ENCODE data around the gene KIT. TPM values are rescaled to one million over a fixed set of nuclear protein-coding genes. Genes with fewer than 3 reads are reported as not detected.

The KIT gene
- total and polyA plus RNA-seq, 2 of the 4 experiments (the other 2 are of a cell fraction): 3.3 to 5.9 TPM

- no TSS peak for BruUV-seq (replicated peaks)
- WGBS, 2 experiments (ENCODE audit: extremely low coverage in 2 of 2, insufficient read length in 1 of 2): no CpG with 5 or more reads among the region's 2 CpGs
These were observed 88.5 kb downstream of the KIT start for GRCh38 chr4:54746218-54746617.

More at GRCh38 chr4:54746218-54746617, 88.5 kb downstream of the KIT start:
- Histone ChIP-seq H3K4me2 (ENCODE audit: low read depth, low read length) (no peak overlapping the region), H3K9ac (ENCODE audit: low read depth, low read length) (no peak overlapping the region), H3K14ac (replicated peaks; ENCODE audit: low read depth, low read length) (no peak overlapping the region), H3K9me1 (ENCODE audit: insufficient read depth, low read length) (no peaks in the 10 kb centered on the region), H4K91ac (ENCODE audit: insufficient read depth, low read depth, low read length) (no peak overlapping the region), H3K4me1 (ENCODE audit: control insufficient read depth, insufficient read depth, low read length) (no peaks in the 10 kb centered on the region), H2AK9ac (replicated peaks; ENCODE audit: low read depth, low read length, poor library complexity) (no peak overlapping the region), H3K4me3 (ENCODE audit: insufficient read depth, low read depth, low read length) (no peak overlapping the region), H2BK120ac (ENCODE audit: low read depth, low read length) (no peak overlapping the region), H3K27me3 (ENCODE audit: control insufficient read depth, insufficient read depth, low read length) (no peaks in the 10 kb centered on the region; the same call in 1 of the 2 replicates), H2BK15ac (ENCODE audit: low read depth, low read length) (no peak overlapping the region), H3K27ac (ENCODE audit: insufficient read depth, low read length) (no peak overlapping the region), H4K20me1 (ENCODE audit: insufficient read depth, low read length) (no peaks in the 10 kb centered on the region), H3K56ac (ENCODE audit: extremely low read depth, insufficient read depth, low read length) (no peak overlapping the region), H3K4ac (ENCODE audit: low read depth, low read length) (no peak overlapping the region), H2BK5ac (ENCODE audit: low read depth, low read length, poor library complexity, severe bottlenecking) (no peak overlapping the region), H2AK5ac (ENCODE audit: low read depth, low read length) (no peak overlapping the region), H2AFZ (replicated peaks; ENCODE audit: low read length, poor library complexity) (no peak overlapping the region), H2BK20ac (ENCODE audit: low read depth, low read length) (no peak overlapping the region), H4K5ac (ENCODE audit: low read depth, low read length) (no peak overlapping the region), H3K23ac (ENCODE audit: low read depth, low read length) (no peak overlapping the region), H3K9me3 (ENCODE audit: control insufficient read depth, insufficient read depth, low read length) (peaks cover 3% of the 10 kb centered on the region; the same call in 1 of the 2 replicates), H3K36me3 (ENCODE audit: control insufficient read depth, insufficient read depth, low read length) (no peaks in the 10 kb centered on the region), H3K79me1 (ENCODE audit: low read depth in 1 of 2, low read length in 2 of 2) (no peaks in the 10 kb centered on the region), H4K8ac (ENCODE audit: low read depth in 2 of 2, low read length in 2 of 2) (no peak overlapping the region), H3K18ac (ENCODE audit: low read depth, low read length) (no peak overlapping the region)
- DNase-seq (no peak), ATAC-seq (ENCODE audit: low read depth) (no peak)
- intact Hi-C loops (cut with micrococcal nuclease) (no loop called here), in situ Hi-C loops (cut with MboI; ENCODE audit: low sequenced_read_pairs) (no loop called here), dilution Hi-C loops (cut with HindIII; ENCODE audit: low sequenced_read_pairs, unreplicated experiment) (no loop called here)
- CTCF ChIA-PET: interaction anchor here (0.7 kb wide), 1 partner anchor 26 kb away, joined by 3 read pairs; no protein-coding TSS in a partner anchor
- POLR2A ChIA-PET (ENCODE audit: unreplicated experiment): no interaction called here
- TF ChIP-seq USF2 (IDR thresholded peaks at IDR 0.05; ENCODE audit: low read depth, low read length) (no peak), MXI1 (IDR thresholded peaks at IDR 0.05; ENCODE audit: borderline replicate concordance, low read depth, low read length) (no peak), RCOR1 (IDR thresholded peaks at IDR 0.05; ENCODE audit: insufficient replicate concordance, low read length) (no peak), MAFK (IDR thresholded peaks at IDR 0.05; ENCODE audit: low read depth, low read length) (no peak), RFX5 (IDR thresholded peaks at IDR 0.05; ENCODE audit: low read depth, low read length) (no peak), ELK1 (IDR thresholded peaks at IDR 0.05; ENCODE audit: borderline replicate concordance, low read depth, low read length) (no peak), RAD21 (IDR thresholded peaks at IDR 0.05; ENCODE audit: low read length) (no peak), CEBPB (IDR thresholded peaks at IDR 0.05; ENCODE audit: low read depth, low read length) (no peak), NFE2L2 (IDR thresholded peaks at IDR 0.05; ENCODE audit: low read depth, low read length) (no peak), CTCF (conservative IDR thresholded peaks at IDR 0.05; ENCODE audit: low read depth, low read length) (no peak), FOS (IDR thresholded peaks at IDR 0.05; ENCODE audit: low read depth, low read length) (no peak)

Measured in IMR-90 (cell line).